DOHH2 (cell line): Measurements from ENCODE around the gene SLC50A1.

Experiments used
- CTCF ChIP-seq: fragments of 200-600 bp; sonication (generic); IDR thresholded peaks from one replicate; pipeline ENCODE4 v1.5.1; 2014; ENCODE audit warnings: antibody characterized with exemption, mild to moderate bottlenecking, low read depth, low read length; ENCODE audit not compliant: poor library complexity, severe bottlenecking
- EZH2phosphoT487 ChIP-seq: fragments of 200-600 bp; sonication (generic); IDR thresholded peaks from 2 replicates; pipeline ENCODE4 v1.6.1; 2017; ENCODE audit warnings: borderline replicate concordance, mild to moderate bottlenecking, antibody characterized with exemption, low read length, moderate library complexity, mixed read lengths

DNA sequence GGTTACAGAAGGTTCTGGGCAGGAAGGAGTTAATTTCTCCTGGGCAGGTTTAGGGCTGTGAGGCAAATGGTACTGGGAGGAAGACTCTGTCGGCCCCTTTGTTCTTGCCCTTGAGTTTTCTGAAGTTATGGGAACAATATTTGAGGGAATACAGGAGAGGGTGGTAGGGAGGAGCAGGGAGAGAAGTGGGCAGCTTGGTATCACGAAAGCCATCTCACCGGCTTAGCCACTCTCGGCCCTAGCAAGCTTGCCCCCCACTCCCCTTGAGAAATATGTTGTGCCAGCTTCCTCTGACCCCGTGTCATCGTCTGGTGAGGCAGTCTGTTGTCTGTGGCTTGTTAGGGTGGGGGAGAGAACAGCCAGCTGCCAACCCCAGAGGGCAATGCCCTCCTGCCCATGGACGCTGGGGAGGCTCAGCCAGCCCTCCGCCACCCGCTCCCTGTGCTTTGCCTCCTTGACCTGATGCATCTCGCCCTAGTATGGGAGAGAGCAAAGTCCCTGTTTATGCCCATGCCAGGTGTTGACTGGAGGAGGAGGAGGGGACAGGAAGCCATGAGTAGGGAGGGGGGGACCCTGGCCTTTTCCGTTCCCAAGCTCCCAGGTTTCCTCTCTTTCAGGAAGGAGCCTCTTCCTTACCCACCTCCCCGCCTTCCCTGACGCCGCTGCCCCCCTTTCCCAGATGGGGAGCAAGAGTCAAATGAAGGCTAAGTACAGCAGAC, 6.7 kb upstream of the SLC50A1 start:
- no peak for TF ChIP-seq CTCF
- no peak for TF ChIP-seq EZH2phosphoT487
